NCI-H2107 treated with DMSO at 0.1 percent for 48 hours (cell line): ENCODE data around the gene MDH1B.
A peak's percentile ranks its signal among the peaks of the same experiment; 100 is the strongest.
"Not testable (repeated sequence)": the region's sequence is repeated elsewhere in the genome, so short reads cannot be mapped to it uniquely, and the experiment has no call there.

Source experiments
- DNase-seq: peaks from one replicate; lab custom pipeline; 2025; ENCODE audit not compliant: unreplicated experiment; lab: John Stamatoyannopoulos, UW

Gene MDH1B

DNA sequence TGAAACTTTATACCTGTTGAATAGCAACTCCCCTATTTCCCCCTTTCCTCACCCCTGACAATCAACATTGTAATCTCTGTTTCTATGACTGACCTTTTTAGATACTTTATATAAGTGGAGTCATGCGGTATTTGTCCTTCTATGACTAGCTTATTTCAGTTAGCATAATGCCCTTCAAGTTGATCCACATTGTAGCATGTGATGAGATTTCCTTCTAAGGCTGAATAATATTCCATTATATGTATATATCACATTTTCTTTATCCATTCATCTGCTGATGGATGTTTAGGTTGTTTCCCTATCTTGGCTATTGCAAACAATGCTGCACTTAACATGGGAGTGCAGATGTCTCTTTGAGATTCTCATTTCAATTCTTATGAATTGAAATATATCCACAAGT lies 9.7 kb upstream of the MDH1B start:
- no peak for DNase-seq

DNA sequence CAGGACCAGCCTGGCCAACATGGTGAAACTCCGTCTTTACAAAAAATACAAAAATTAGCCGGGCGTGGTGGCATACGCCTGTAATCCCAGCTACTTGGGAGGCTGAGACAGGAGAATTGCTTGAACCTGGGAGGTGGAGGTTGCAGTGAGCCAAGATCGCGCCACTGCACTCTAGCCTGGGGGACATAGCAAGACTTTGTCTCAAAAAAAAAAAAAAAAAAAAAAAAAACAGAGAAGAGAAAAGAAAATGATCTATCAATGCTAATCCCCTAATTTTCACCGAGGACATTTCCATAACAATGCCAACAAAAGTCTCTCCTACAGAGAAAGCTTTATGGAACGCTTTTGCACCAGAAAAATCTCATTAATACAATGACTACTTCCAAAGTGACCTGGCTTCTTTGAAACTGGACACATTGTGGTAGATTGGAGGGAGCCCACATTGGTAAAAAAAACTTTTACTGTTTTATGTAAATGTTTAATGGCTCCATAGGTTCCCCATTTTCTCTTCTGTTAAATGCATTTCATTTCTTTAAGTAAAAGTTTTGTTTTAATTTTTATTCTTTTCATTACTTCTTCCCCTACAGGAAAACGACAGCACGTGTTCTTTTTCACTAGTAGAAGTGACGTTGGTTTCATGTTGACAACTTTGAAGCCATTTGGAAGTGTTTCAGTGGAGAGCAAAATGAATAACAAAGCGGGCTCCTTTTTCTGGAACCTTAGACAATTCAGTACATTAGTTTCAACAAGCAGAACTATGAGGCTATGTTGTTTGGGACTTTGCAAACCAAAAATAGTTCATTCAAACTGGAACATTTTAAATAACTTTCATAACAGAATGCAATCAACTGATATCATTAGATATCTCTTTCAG lies 1.2 kb upstream of the MDH1B start:
- no peak for DNase-seq

GRCh38 chr2:206764673-206765241 lies 371 bp downstream of the MDH1B start:
- DNase-seq: no peak

GRCh38 chr2:206756816-206757215 lies 8.3 kb downstream of the MDH1B start:
- no peak for DNase-seq

DNA sequence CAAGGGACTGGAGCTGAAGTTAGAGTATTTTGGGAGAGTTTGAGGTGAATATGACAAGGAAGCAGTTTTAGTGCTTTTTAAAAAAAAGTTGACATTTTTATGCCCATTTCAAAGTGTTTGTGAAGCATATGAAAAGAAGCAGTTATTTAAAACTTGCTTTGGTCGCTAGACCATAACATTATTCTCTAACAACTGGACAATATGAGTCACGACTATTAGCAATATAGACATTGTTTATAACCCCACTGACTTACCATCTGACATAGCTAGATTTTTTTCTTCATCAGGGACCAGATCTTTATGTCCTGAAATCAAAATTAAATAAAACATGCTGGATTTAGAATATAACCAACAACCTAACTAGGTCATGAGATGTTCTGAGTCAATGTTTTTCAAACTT lies 24.3 kb downstream of the MDH1B start:
- DNase-seq: no peak

- DNase-seq: peak; percentile 44
These were observed 25.9 kb downstream of the MDH1B start for GRCh38 chr2:206739271-206739670.

DNA sequence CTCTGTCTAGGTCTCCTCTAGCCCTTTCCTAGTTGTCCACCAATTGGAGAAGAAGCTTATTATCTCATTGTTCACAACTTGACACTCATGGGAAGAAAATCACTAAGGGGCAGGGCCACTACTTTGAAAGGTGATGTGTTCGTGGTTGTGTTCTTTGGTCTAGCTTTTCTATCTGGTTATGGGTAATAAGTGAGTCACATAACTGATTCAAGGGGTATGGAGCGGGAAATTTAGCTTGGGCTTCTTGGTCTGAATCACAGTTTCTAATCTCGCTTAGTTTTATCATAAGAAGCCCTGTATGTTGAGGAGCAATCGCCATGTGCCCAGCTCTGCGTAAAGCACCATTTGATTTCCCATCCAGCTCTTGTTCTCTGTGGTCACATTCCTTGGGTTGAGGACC lies 28.2 kb downstream of the MDH1B start:
- no peak for DNase-seq

- DNase-seq: no peak
These were observed 31.8 kb downstream of the MDH1B start for GRCh38 chr2:206733341-206733740.

- DNase-seq: no peak
These were observed 36.6 kb downstream of the MDH1B start for GRCh38 chr2:206728277-206729199.

DNA sequence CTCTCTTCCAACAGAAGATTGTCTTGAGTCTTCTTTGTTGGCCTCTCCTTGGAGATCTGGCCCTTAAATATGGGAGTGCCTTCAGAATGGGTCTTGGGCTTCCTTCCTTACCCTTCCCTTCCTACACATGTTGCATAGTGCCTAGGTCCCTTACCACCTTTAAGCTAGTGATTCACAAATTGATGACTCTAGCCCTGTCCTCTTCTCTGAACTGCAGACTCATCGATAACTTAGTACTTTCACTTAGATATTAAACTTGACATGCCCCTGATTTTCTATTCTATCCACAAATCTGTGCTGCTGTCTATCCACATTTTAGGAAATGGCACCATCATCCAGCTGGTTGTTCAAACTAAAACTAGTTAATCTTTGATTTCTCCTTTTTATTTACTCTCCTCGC lies 37.8 kb downstream of the MDH1B start:
- DNase-seq: no peak

GRCh38 chr2:206723288-206723687 lies 41.8 kb downstream of the MDH1B start:
- DNase-seq: no peak

DNA sequence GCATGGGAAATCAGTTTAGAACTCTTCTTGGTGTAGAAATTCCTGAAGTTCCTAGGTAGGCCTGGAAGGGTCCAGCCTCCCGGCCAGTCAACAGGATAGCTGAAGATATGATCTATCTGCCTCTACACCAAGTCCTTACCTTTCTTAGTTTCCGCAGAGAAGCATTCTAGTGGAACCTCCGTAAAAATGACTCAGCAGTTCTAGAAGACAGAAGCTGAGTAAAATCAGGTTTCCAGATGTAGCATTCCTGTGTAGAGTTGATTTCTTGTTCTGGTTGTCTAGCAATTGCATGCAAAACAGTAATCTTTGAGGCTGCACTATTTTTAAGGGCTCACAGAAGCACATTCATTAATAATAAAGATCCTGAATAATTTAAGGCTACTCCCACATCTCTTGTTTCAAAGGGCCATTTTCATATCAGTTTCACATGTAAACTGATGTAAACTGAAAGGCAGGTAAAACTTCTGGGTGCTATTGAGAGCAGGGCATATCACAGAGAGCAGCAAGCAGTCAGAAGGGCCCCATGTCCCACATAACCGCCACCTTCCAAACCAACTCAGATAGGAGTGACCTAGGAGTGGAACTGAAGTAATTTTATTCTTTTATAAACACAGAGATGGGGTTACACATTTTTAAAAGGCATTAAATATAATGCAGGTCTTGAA lies 43.7 kb downstream of the MDH1B start:
- DNase-seq: no peak

GRCh38 chr2:206718296-206718695 lies 46.8 kb downstream of the MDH1B start, which contains the start of gene DYTN:
DYTN (minus strand) TSS chr2:206718396; CDS start chr2:206718279, 117 bp downstream.
- DNase-seq: no peak

DNA sequence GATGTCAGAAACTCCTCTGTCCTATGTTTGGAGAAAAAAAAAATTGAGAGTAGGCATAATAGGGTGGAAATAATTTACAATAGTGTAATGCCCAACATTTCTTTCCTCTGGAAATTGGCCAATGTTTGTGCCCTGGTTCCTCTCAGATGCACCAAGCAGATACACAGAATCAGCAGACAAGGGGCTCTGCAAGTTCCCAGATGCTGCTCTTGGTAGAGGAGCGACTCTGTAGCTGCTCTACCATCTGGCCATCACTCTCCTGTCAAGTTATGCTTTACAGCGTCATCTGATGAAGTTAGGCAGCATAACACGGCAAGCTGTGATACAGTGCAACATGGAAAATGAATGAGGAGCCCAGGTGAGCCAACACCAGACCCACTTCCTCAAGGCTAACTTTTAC lies 48.5 kb downstream of the MDH1B start:
- no peak for DNase-seq

DNA sequence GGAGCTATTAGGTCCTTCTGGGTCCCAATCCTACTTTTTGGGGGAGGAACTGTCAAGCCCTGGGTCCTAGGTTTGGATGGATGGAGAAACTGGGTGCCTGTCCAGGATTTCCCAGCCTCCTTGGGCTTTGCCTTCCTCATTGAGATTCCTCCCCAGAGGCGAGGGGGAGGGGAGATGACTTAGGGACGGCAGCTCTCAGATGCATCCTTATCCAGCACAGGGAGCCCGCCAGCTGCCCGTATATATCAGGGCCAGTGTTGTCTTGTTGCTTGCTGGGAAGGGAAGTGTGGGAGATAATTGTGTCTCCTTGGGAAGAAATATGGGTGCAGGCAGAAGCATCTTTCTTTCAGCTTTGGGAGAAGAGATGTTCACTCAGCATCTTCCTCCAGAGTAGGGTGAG lies 49.9 kb downstream of the MDH1B start:
- DNase-seq: not testable (repeated sequence)

GRCh38 chr2:206713746-206714145 lies 51.4 kb downstream of the MDH1B start:
- DNase-seq: no peak

DNA sequence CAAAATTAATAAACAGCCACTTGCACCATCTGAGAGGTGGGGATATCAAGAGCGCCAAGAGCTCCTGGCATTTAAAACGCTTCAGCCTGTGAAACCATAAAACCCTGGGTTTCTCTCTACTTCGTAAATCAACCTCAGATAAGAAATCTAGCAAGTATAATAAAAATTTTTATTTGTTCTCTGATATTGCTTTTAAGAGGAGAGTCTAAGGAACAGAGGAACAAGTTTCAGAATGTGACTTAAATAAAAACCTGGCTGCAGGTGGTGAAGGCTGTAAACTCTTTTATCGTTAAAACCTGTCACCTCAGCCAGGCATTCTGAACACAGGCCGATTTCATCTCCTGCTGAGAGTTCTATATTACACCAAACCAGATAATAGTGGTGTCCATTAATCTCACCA lies 56.8 kb downstream of the MDH1B start:
- DNase-seq: peak; percentile 22

DNA sequence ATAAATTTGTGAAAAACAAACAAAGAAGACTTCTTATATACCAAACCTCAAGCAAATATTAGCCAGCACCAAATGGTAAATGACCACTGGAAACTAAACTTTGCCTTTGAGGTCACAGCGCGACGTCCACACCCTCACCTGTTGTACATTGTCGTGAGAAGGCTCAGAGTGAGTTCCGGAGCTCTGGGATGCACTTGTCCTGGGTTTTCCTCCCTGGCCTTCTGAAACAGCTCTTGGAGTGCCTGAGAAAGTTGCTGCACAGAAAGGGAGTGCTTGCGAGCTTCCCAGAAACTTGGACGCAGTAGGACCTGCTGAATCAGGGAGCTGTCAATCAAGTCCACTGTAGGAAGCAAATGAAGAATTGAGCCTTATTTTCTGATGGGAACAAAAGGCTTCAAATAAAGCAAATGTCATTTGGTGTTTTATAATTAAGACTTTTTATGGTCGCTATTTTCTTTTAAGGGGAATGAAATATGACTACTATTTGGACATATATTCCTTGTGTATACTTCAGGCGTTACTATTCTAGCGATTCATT lies 57.9 kb downstream of the MDH1B start:
- no peak for DNase-seq

- DNase-seq: no peak
These were observed 63.0 kb downstream of the MDH1B start for GRCh38 chr2:206701952-206702605.

GRCh38 chr2:206700156-206700555 lies 65.0 kb downstream of the MDH1B start:
- DNase-seq: no peak
